NCI-H345 treated with DMSO at 0.1 percent for 48 hours (cell line): Measurements from ENCODE around the gene NLRP7.

Experiments used
- DNase-seq: peaks from one replicate; lab custom pipeline; 2025; ENCODE audit not compliant: unreplicated experiment; lab: John Stamatoyannopoulos, UW

The NLRP7 gene

GRCh38 chr19:54875506-54875905, 71.8 kb downstream of the NLRP7 start:
- DNase-seq, result no peak

GRCh38 chr19:54873990-54874389, 73.3 kb downstream of the NLRP7 start, which contains the start of gene FCAR:
Gene FCAR (plus strand): TSS chr19:54874235. CDS start chr19:54874290, 55 bp downstream.
- DNase-seq, result no peak
